GM18505 (cell line): ENCODE results near the gene SCMH1.

Source experiments
- ATAC-seq: cut with Tn5 transposase; IDR thresholded peaks from one replicate; pipeline ENCODE4 v1.9.1; 2021; ENCODE audit not compliant: unreplicated experiment
- POLR2A ChIP-seq: IDR thresholded peaks from 4 replicates; pipeline ENCODE4 v1.6.1; 2011; ENCODE audit warnings: borderline replicate concordance; ENCODE audit not compliant: insufficient read depth, insufficient read length; ENCODE audit errors: extremely low read depth

SCMH1 gene

GRCh38 chr1:41014871-41015270 is 227.2 kb downstream of the SCMH1 start:
- TF ChIP-seq POLR2A, result no peak
- ATAC-seq, result no peak

- no peak for TF ChIP-seq POLR2A
- no peak for ATAC-seq
Measured at GRCh38 chr1:41013796-41014195, 228.3 kb downstream of the SCMH1 start.

- no peak for TF ChIP-seq POLR2A
- no peak for ATAC-seq
Measured at GRCh38 chr1:41013024-41013423, 229.1 kb downstream of the SCMH1 start.

DNA sequence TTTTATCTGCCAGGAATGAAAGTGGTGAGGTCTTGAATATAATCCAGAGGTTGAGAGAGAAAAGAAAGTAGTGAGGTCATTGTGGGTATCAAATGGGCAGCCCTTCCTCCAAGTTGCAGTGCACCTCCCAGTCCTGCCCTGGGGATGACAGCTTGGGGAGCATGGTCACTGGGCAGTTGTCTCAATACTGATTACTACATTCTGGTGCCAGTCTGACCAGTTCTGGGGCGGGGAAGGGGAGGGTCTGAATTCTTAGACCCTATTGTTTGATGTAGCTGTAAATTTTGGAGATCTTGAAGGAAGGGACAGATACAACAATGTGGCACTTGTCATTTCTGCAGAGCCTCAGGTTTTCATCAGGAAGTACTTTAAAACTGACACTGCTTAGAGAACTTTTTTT is 231.8 kb downstream of the SCMH1 start:
- no peak for TF ChIP-seq POLR2A
- ATAC-seq, result no peak

- ATAC-seq, result no peak
- no peak for TF ChIP-seq POLR2A
Measured at GRCh38 chr1:41009466-41009865, 232.6 kb downstream of the SCMH1 start.

DNA sequence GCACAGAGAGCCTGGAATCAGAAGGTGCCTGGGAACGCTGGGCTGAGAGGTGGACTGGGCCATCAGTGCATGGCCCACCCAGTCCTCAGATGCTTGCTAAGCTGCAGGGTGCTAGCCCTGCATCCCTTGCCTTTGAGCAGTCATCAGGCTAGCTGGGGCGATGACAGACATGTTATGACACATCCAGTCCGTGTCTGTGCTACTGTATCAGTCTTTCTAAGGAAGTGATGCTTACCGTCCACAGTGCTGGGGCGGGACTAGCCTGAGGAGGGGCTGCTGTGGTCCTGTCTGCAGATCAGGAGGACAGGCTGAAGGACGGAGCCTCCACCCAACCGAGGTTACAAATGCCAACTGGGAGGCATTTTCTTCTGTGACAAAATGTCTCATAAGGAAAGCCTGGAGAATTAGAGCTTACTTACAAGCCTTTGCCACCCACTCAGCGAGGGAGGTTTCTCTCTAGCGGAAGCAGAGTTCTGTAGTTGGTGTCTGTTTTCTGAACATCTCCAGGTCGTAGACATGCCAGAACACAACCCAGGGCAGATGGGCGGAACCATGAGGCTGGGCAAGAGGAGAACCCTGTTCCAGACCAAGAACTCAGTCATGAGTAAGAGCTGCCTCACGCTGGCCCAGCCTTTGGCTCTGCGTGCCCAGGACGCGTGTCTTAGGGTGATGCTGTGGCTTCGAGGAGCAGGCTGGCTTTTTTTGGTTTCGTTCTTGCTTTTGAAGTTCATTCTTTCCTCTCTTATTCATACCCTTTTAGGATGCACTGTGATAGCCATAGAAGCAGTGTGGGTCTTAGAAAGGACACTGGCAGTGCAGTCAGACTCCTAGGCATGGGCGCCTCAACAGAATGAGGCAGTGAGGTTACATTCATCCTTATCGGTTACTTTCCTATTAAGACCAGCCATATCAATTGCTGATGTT is 234.9 kb downstream of the SCMH1 start:
- TF ChIP-seq POLR2A, result no peak
- no peak for ATAC-seq

DNA sequence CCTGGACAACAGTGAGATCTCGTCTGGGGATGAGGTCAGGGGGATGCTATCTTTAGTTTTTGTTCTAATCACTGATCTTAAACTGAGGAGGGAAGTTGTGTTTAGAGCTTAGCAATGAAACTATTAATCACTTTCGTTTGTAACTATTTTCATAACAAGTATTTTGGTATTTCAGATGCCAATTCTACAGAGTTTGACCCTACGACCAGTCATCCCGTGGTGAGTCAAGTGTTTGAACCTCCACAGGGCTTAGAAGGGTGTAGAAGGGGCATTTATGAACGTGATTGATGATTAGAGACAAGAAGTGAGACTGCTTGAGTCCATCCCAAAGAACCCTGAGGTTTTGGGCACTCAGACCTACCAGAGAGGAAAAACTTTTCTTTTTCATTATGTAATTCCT is 236.2 kb downstream of the SCMH1 start:
- no peak for ATAC-seq

GRCh38 chr1:41003640-41004220 is 238.4 kb downstream of the SCMH1 start:
- peak; percentile 92 for ATAC-seq
- TF ChIP-seq POLR2A, result no peak

More for the DNA sequence above, 236.2 kb downstream of the SCMH1 start:
- TF ChIP-seq POLR2A, result no peak

DNA sequence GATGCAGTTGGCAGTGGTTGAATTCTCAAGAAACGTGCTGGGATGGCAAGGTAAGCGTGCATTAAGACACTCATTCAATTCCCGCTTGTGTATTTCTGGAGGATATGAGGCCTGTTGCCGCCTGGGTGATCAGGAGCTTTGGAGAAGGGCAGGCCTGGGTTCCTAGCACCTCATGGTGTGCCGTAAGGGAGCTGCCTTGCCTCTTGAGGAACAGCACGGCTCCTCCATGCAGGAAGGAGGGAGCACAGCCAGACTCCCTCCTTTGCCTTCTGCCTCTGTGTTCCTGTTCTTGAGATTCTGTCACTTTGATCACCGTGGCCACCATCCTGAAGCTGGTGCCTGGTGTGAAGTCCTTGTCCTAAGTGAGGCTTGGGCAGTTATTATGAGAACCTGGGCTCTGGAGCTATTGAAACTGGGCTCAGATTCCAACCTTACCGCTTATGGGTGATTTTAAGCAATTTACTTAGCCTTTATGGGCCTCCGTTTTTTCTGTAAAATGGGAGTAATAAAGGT is 238.9 kb downstream of the SCMH1 start:
- ATAC-seq, result no peak
- no peak for TF ChIP-seq POLR2A

GRCh38 chr1:40998668-40999067 is 243.4 kb downstream of the SCMH1 start:
- TF ChIP-seq POLR2A, result no peak
- no peak for ATAC-seq

DNA sequence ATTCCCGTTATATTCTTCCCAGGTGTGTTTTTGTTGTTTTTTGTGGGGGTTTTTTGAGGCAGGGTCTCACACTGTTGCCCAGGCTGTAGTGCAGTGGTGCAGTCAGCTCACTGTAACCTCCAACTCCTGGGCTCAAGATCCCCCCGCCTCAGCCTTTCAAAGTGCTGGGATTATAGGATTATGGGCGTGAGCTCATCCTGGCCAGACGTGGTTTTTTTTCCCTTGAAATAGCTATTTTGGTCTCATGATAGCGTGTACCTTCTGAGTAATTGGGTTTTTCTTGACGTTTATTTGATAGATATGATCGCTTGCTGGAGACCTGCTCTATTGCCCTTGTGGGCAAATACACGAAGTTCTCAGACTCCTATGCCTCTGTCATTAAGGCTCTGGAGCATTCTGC is 245.0 kb downstream of the SCMH1 start:
- TF ChIP-seq POLR2A, result no peak
- no peak for ATAC-seq

- TF ChIP-seq POLR2A, result no peak
Measured at GRCh38 chr1:40989066-40989465, 253.0 kb downstream of the SCMH1 start.

GRCh38 chr1:40988280-40988679 is 253.8 kb downstream of the SCMH1 start:
- TF ChIP-seq POLR2A, result no peak
- no peak for ATAC-seq

More at GRCh38 chr1:40989066-40989465, 253.0 kb downstream of the SCMH1 start:
- ATAC-seq, result no peak
